PC-3 (cell line): ENCODE data around the gene NDUFV1. TPM values are rescaled to one million over a fixed set of nuclear protein-coding genes. Genes with fewer than 3 reads are reported as not detected.

ENCODE experiments used
- ATAC-seq: fragments of 200-7000 bp; cut with Tn5 transposase; 2 replicates; pipeline ENCODE4 v1.9.1; 2020; ENCODE audit warnings: mild to moderate bottlenecking, moderate library complexity
- BruUV-seq: library from RNA; stranded (reverse); fragments of 400-500 nt; replicated peaks from 2 replicates; lab custom pipeline; 2021; lab: Mats Ljungman, UMichigan
- CTCF ChIA-PET: fragments of 300-600 bp; sonication (Branson Sonifier 250); formaldehyde crosslinking; loops from one replicate; lab custom pipeline; 2022; ENCODE audit warnings: antibody characterized with exemption; lab: Charles Lee
- POLR2A ChIA-PET: fragments of 300-600 bp; sonication (Branson Sonifier 250); formaldehyde crosslinking; loops from one replicate; lab custom pipeline; 2022; ENCODE audit warnings: antibody characterized with exemption; ENCODE audit not compliant: unreplicated experiment; lab: Charles Lee
- DNase-seq: peaks from one replicate; pipeline ENCODE4 v3.0.0-alpha.2; 2015
- H2AFZ ChIP-seq: fragments of 300-600 bp; sonication (generic); 2 replicates; pipeline ENCODE4 v1.6.0; 2016; ENCODE audit warnings: antibody characterized with exemption, low read length
- H3F3A ChIP-seq: fragments of 300-600 bp; sonication (generic); one replicate; pipeline ENCODE4 v1.6.0; 2017; ENCODE audit warnings: antibody characterized with exemption, low read length, control low read depth, mild to moderate bottlenecking; ENCODE audit not compliant: unreplicated experiment
- H3K27ac ChIP-seq: fragments of 300-600 bp; sonication (generic); 2 replicates; pipeline ENCODE4 v1.5.1; 2016; ENCODE audit warnings: mild to moderate bottlenecking, low read length
- H3K27me3 ChIP-seq: fragments of 300-600 bp; sonication (generic); 2 replicates; pipeline ENCODE4 v1.6.1; 2016; ENCODE audit warnings: low read length, mixed read lengths
- H3K36me3 ChIP-seq: fragments of 300-600 bp; sonication (generic); 2 replicates; pipeline ENCODE4 v1.6.1; 2016; ENCODE audit warnings: low read depth, mixed run types, low read length, mixed read lengths
- H3K4me1 ChIP-seq: fragments of 300-600 bp; sonication (generic); 2 replicates; pipeline ENCODE4 v1.5.1; 2016; ENCODE audit warnings: low read length; ENCODE audit not compliant: insufficient read depth
- H3K4me2 ChIP-seq: fragments of 300-600 bp; sonication (generic); 2 replicates; pipeline ENCODE4 v1.6.0; 2016; ENCODE audit warnings: low read length
- H3K4me3 ChIP-seq: fragments of 300-600 bp; sonication (generic); 2 replicates; pipeline ENCODE4 v1.5.1; 2016; ENCODE audit warnings: mild to moderate bottlenecking, low read length, mixed read lengths
- H3K79me2 ChIP-seq: fragments of 300-600 bp; sonication (generic); 2 replicates; pipeline ENCODE4 v1.6.1; 2017; ENCODE audit warnings: low read length, mixed read lengths
- H3K9ac ChIP-seq: fragments of 300-600 bp; sonication (generic); 2 replicates; pipeline ENCODE4 v1.6.0; 2016; ENCODE audit warnings: mild to moderate bottlenecking, low read length
- H3K9me2 ChIP-seq: fragments of 300-600 bp; sonication (generic); replicated peaks from 2 replicates; pipeline ENCODE4 v1.6.1; 2016; ENCODE audit warnings: mixed run types, low read length, mixed read lengths
- H3K9me3 ChIP-seq: fragments of 300-600 bp; sonication (generic); 2 replicates; pipeline ENCODE4 v1.6.1; 2016; ENCODE audit warnings: low read length, mixed read lengths
- H4K20me1 ChIP-seq: fragments of 300-600 bp; sonication (generic); 2 replicates; pipeline ENCODE4 v1.6.1; 2016; ENCODE audit warnings: low read length, mixed read lengths
- EZH2 ChIP-seq: fragments of 300-600 bp; sonication (generic); IDR thresholded peaks from one replicate; pipeline ENCODE4 v1.6.1; 2017; ENCODE audit warnings: antibody characterized with exemption, mild to moderate bottlenecking, low read length; ENCODE audit not compliant: unreplicated experiment
- EZH2phosphoT487 ChIP-seq: fragments of 300-600 bp; sonication (generic); IDR thresholded peaks from 2 replicates; pipeline ENCODE4 v1.6.1; 2018; ENCODE audit warnings: mild to moderate bottlenecking, antibody characterized with exemption, low read length, borderline replicate concordance
- intact Hi-C: fragments of 100-400 bp; cut with micrococcal nuclease; formaldehyde crosslinking; loops from 2 replicates; pipeline ENCODE4 v1.9.0; 2023
- total RNA-seq: library from RNA; depleted of rRNA; stranded (reverse); fragments of >200 nt; gene quantifications from 2 replicates; pipeline ENCODE4 v1.2.3, GENCODE V29; 2014
- TF ChIP-seq, protein P1 (sequence below): fragments of 300-600 bp; sonication (generic); conservative IDR thresholded peaks from 2 replicates; pipeline ENCODE4 v1.5.1; 2017; ENCODE audit warnings: antibody characterized with exemption, low read depth, mild to moderate bottlenecking, low read length

NDUFV1 gene
- total RNA-seq, 1 experiment from 2014 or later, result 499 TPM

DNA sequence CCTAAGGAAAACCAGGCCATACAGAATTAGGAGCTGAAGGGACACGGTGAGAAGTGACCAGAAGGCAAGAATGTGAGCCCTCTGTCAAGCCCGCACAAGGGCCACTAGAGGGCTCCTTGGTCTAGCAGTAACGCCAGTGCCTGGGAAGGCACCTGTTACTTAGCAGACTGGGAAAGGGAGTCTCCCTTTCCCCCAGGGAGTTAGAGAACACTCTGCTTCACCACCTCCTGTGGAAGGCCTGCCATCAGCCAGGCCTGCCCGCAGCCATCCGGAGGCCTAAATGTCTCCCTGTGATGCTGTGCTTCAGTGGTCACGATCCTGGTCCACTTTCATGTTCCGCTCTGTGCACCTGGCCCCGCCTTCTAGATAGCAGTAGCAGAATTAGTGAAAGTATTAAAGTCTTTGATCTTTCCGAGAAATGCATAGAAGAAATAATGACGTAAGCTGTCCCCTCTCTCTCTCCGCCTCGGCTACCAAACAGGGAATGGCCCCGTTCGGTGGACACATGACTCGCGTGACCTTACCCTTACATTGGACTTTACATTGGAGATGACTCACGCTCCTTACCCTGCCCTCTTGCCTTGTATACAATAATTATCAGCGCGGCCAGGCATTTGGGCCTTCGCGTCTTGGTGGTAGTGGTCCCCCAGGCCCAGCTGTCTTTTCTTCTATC lies 33.9 kb upstream of the NDUFV1 start:
- H3K9ac ChIP-seq, result no peak overlapping the region
- no peaks in the 10 kb centered on the region for H3K9me3 ChIP-seq
- BruUV-seq, result no TSS peak
- H3K36me3 ChIP-seq, result no peaks in the 10 kb centered on the region
- no peaks in the 10 kb centered on the region for H3K79me2 ChIP-seq
- no peaks in the 10 kb centered on the region for H3K27me3 ChIP-seq
- H3K4me2 ChIP-seq, result peak overlapping the region; percentile 36
- DNase-seq (peak; percentile 84), ATAC-seq (peak; percentile 89)
- TF ChIP-seq, protein P1, sequence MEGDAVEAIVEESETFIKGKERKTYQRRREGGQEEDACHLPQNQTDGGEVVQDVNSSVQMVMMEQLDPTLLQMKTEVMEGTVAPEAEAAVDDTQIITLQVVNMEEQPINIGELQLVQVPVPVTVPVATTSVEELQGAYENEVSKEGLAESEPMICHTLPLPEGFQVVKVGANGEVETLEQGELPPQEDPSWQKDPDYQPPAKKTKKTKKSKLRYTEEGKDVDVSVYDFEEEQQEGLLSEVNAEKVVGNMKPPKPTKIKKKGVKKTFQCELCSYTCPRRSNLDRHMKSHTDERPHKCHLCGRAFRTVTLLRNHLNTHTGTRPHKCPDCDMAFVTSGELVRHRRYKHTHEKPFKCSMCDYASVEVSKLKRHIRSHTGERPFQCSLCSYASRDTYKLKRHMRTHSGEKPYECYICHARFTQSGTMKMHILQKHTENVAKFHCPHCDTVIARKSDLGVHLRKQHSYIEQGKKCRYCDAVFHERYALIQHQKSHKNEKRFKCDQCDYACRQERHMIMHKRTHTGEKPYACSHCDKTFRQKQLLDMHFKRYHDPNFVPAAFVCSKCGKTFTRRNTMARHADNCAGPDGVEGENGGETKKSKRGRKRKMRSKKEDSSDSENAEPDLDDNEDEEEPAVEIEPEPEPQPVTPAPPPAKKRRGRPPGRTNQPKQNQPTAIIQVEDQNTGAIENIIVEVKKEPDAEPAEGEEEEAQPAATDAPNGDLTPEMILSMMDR, result peak; percentile 76
- no peak for TF ChIP-seq EZH2
- CTCF ChIA-PET, result interaction anchor here (0.5 to 1.0 kb wide), 5 partner anchors 11 to 415 kb away, joined by 3 to 4 read pairs (median 3); no protein-coding TSS in a partner anchor
- POLR2A ChIA-PET, result no interaction called here
- H3F3A ChIP-seq, result no peaks in the 10 kb centered on the region
- H3K4me3 ChIP-seq, result 0 out of 2 replicates have a peak overlapping the region, but pooled peaks have one; percentile 13
- H2AFZ ChIP-seq, result no peak overlapping the region
- no peaks in the 10 kb centered on the region for H3K9me2 ChIP-seq
- H3K4me1 ChIP-seq, result peaks cover 10% of the 10 kb centered on the region
- no peak overlapping the region for H3K27ac ChIP-seq
- intact Hi-C loops, result loop anchor here (1.0 to 5.0 kb wide), 2 partner anchors 33 to 84 kb away; partner anchors contain the start of gene NDUFV1
- H4K20me1 ChIP-seq, result no peaks in the 10 kb centered on the region

DNA sequence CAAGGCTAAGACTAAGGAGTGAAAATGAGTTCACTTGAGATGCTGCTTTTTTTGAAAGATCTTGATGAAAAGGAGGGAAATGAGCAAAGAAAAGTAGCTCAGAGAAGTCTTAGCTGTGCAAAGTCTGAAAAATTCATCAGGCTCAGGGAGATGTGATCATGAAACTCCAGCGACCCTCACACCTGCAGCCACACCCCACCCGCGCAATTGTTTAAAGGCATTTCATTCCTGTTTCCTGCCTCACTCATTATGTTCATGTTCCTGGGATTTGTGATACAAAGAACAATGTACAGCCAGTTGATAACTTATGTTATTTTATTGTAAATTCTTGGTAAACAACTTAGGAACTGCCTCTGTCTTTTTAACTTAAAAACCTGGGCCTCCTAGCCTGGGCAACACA lies 31.8 kb upstream of the NDUFV1 start:
- TF ChIP-seq, protein P1, result no peak
- TF ChIP-seq EZH2 (no peak), EZH2phosphoT487 (no peak)
- Histone ChIP-seq H3F3A (no peaks in the 10 kb centered on the region), H3K4me1 (peaks cover 10% of the 10 kb centered on the region), H3K27me3 (no peaks in the 10 kb centered on the region), H4K20me1 (no peaks in the 10 kb centered on the region), H3K9me2 (no peaks in the 10 kb centered on the region), H3K9ac (no peak overlapping the region), H3K27ac (no peak overlapping the region), H3K9me3 (no peaks in the 10 kb centered on the region), H3K36me3 (no peaks in the 10 kb centered on the region), H3K79me2 (no peaks in the 10 kb centered on the region), H3K4me2 (no peak overlapping the region), H2AFZ (no peak overlapping the region), H3K4me3 (no peak overlapping the region)
- ChIA-PET POLR2A (no interaction called here), CTCF (no interaction called here)
- DNase-seq (no peak), ATAC-seq (no peak)
- intact Hi-C loops, result loop anchor here (5.0 kb wide), 1 partner anchor 82 kb away; no protein-coding TSS in a partner anchor
- BruUV-seq, result no TSS peak
